Tongue (tissue), 2 donors: Measurements from ENCODE around the gene EIF4ENIF1. TPM values are rescaled to one million over a fixed set of nuclear protein-coding genes. Genes with fewer than 3 reads are reported as not detected.
"Not testable (repeated sequence)": the region's sequence is repeated elsewhere in the genome, so short reads cannot be mapped to it uniquely, and the experiment has no call there.

Source experiments
- DNase-seq: peaks from one replicate; pipeline ENCODE4 v3.0.0-alpha.2; 2015
- total RNA-seq: library from RNA; depleted of rRNA; stranded (reverse); fragments of >200 nt; gene quantifications from one replicate; pipeline ENCODE4 v1.2.3, GENCODE V29; 2014

The EIF4ENIF1 gene
- total RNA-seq, 1 donor from 2014 or later, result 12.5 TPM

- not testable (repeated sequence) for DNase-seq
Observed at GRCh38 chr22:31493355-31493754, 3.7 kb upstream of the EIF4ENIF1 start.

- no peak for DNase-seq
Observed at GRCh38 chr22:31492151-31492550, 2.5 kb upstream of the EIF4ENIF1 start.

- no peak for DNase-seq
Observed at GRCh38 chr22:31491218-31491962, 1.7 kb upstream of the EIF4ENIF1 start.

GRCh38 chr22:31490496-31490925, 869 bp upstream of the EIF4ENIF1 start:
- DNase-seq, result peak; percentile 55

- peak; percentile 53 for DNase-seq
Observed at GRCh38 chr22:31488988-31489617, 539 bp downstream of the EIF4ENIF1 start.

GRCh38 chr22:31488346-31488883, 1.2 kb downstream of the EIF4ENIF1 start:
- DNase-seq, result no peak

- DNase-seq, result no peak
Observed at GRCh38 chr22:31486951-31487350, 2.7 kb downstream of the EIF4ENIF1 start.

- DNase-seq, result not testable (repeated sequence)
Observed at GRCh38 chr22:31486369-31486768, 3.3 kb downstream of the EIF4ENIF1 start.

- DNase-seq, result not testable (repeated sequence)
Observed at GRCh38 chr22:31482470-31482869, 7.2 kb downstream of the EIF4ENIF1 start.

- DNase-seq, result no peak
Observed at GRCh38 chr22:31481129-31481528, 8.5 kb downstream of the EIF4ENIF1 start.

- DNase-seq, result no peak
Observed at GRCh38 chr22:31477329-31477728, 12.3 kb downstream of the EIF4ENIF1 start.

- no peak for DNase-seq
Observed at GRCh38 chr22:31475800-31476199, 13.8 kb downstream of the EIF4ENIF1 start.

GRCh38 chr22:31474743-31475142, 14.9 kb downstream of the EIF4ENIF1 start:
- no peak for DNase-seq

GRCh38 chr22:31465307-31465706, 24.3 kb downstream of the EIF4ENIF1 start:
- DNase-seq, result no peak

- DNase-seq, result no peak
Observed at GRCh38 chr22:31461699-31462098, 27.9 kb downstream of the EIF4ENIF1 start.

- peak; percentile 21 for DNase-seq
Observed at GRCh38 chr22:31451709-31452571, 37.7 kb downstream of the EIF4ENIF1 start.

- peak; percentile 15 for DNase-seq
Observed at GRCh38 chr22:31449506-31449905, 40.1 kb downstream of the EIF4ENIF1 start.

- no peak for DNase-seq
Observed at GRCh38 chr22:31448382-31448781, 41.3 kb downstream of the EIF4ENIF1 start.

- no peak for DNase-seq
Observed at GRCh38 chr22:31447337-31447736, 42.3 kb downstream of the EIF4ENIF1 start.

GRCh38 chr22:31446767-31447166, 42.9 kb downstream of the EIF4ENIF1 start:
- no peak for DNase-seq

- no peak for DNase-seq
Observed at GRCh38 chr22:31446208-31446607, 43.4 kb downstream of the EIF4ENIF1 start.

GRCh38 chr22:31445642-31446041, 44.0 kb downstream of the EIF4ENIF1 start:
- no peak for DNase-seq

GRCh38 chr22:31443516-31443915, 46.1 kb downstream of the EIF4ENIF1 start:
- DNase-seq, result no peak
